IMR-90 (cell line): ENCODE data around the gene CST11. TPM values are rescaled to one million over a fixed set of nuclear protein-coding genes. Genes with fewer than 3 reads are reported as not detected.

Experiments
- ATAC-seq: fragments of 200-7000 bp; cut with Tn5 transposase; 2 replicates; pipeline ENCODE4 v1.9.1; 2020; ENCODE audit warnings: low read depth, mild to moderate bottlenecking, moderate library complexity
- BruUV-seq: library from RNA; stranded (reverse); fragments of 400-500 nt; replicated peaks from 2 replicates; lab custom pipeline; 2021; lab: Mats Ljungman, UMichigan
- CTCF ChIA-PET: fragments of 300-600 bp; formaldehyde crosslinking; extraction: SDS; loops from one replicate; lab custom pipeline; 2021; ENCODE audit warnings: antibody characterized with exemption; lab: Yijun Ruan, JAX
- POLR2A ChIA-PET: fragments of 300-600 bp; sonication (Branson Sonifier 250); formaldehyde crosslinking; loops from one replicate; lab custom pipeline; 2022; ENCODE audit warnings: antibody characterized with exemption; ENCODE audit not compliant: unreplicated experiment; lab: Charles Lee
- DNase-seq: peaks from one replicate; pipeline ENCODE4 v3.0.0; 2013
- H2AFZ ChIP-seq: replicated peaks from 2 replicates; pipeline ENCODE3; 2013; ENCODE audit warnings: low read length, mild to moderate bottlenecking; ENCODE audit not compliant: poor library complexity
- H2AK5ac ChIP-seq: 2 replicates; pipeline ENCODE4 v1.6.1; 2013; ENCODE audit warnings: low read depth, low read length, inconsistent platforms
- H2AK9ac ChIP-seq: replicated peaks from 2 replicates; pipeline ENCODE3; 2013; ENCODE audit warnings: mild to moderate bottlenecking, low read depth, low read length, moderate library complexity; ENCODE audit not compliant: poor library complexity
- H2BK120ac ChIP-seq: 2 replicates; pipeline ENCODE4 v1.6.1; 2013; ENCODE audit warnings: low read depth, low read length, inconsistent platforms
- H2BK15ac ChIP-seq: 3 replicates; pipeline ENCODE4 v1.6.1; 2013; ENCODE audit warnings: low read depth, low read length, inconsistent platforms
- H2BK20ac ChIP-seq: 2 replicates; pipeline ENCODE4 v1.6.1; 2013; ENCODE audit warnings: low read depth, mild to moderate bottlenecking, inconsistent platforms, low read length, moderate library complexity
- H2BK5ac ChIP-seq: 2 replicates; pipeline ENCODE4 v1.6.1; 2013; ENCODE audit warnings: mild to moderate bottlenecking, low read depth, low read length, inconsistent platforms; ENCODE audit not compliant: poor library complexity, severe bottlenecking
- H3K14ac ChIP-seq: replicated peaks from 2 replicates; pipeline ENCODE4 v1.6.1; 2013; ENCODE audit warnings: low read depth, low read length, inconsistent platforms
- H3K18ac ChIP-seq: 2 replicates; pipeline ENCODE4 v1.6.1; 2013; ENCODE audit warnings: low read depth, low read length, control low read depth
- H3K23ac ChIP-seq: 2 replicates; pipeline ENCODE4 v1.6.1; 2013; ENCODE audit warnings: low read depth, low read length, inconsistent platforms
- H3K27ac ChIP-seq: 2 replicates; pipeline ENCODE4 v1.5.1; 2013; ENCODE audit warnings: mild to moderate bottlenecking, control low read depth, low read length; ENCODE audit not compliant: insufficient read depth
- H3K27me3 ChIP-seq: 2 replicates; pipeline ENCODE4 v1.6.1; 2013; ENCODE audit warnings: low read length; ENCODE audit not compliant: control insufficient read depth, insufficient read depth
- H3K36me3 ChIP-seq: 2 replicates; pipeline ENCODE4 v1.6.1; 2013; ENCODE audit warnings: low read length, mixed read lengths; ENCODE audit not compliant: control insufficient read depth, insufficient read depth
- H3K4ac ChIP-seq: 2 replicates; pipeline ENCODE4 v1.6.1; 2013; ENCODE audit warnings: low read depth, low read length, inconsistent platforms
- H3K4me1 ChIP-seq: 2 replicates; pipeline ENCODE4 v1.6.1; 2013; ENCODE audit warnings: low read length, mixed read lengths; ENCODE audit not compliant: control insufficient read depth, insufficient read depth
- H3K4me2 ChIP-seq: 2 replicates; pipeline ENCODE4 v1.6.1; 2013; ENCODE audit warnings: low read depth, mild to moderate bottlenecking, control low read depth, low read length, moderate library complexity
- H3K4me3 ChIP-seq: 2 replicates; pipeline ENCODE4 v1.5.1; 2013; ENCODE audit warnings: low read depth, mild to moderate bottlenecking, control low read depth, low read length, moderate library complexity; ENCODE audit not compliant: insufficient read depth
- H3K56ac ChIP-seq: 2 replicates; pipeline ENCODE4 v1.6.1; 2013; ENCODE audit warnings: low read length, inconsistent platforms; ENCODE audit not compliant: insufficient read depth; ENCODE audit errors: extremely low read depth
- H3K79me1 ChIP-seq, 2 experiments: 2 replicates each; pipeline ENCODE4 v1.6.1; 2013; ENCODE audit warnings: low read length in 2 of 2, inconsistent platforms in 1 of 2, low read depth in 1 of 2
- H3K9ac ChIP-seq: 2 replicates; pipeline ENCODE4 v1.6.1; 2013; ENCODE audit warnings: low read depth, low read length, control low read depth
- H3K9me1 ChIP-seq: 2 replicates; pipeline ENCODE4 v1.6.1; 2013; ENCODE audit warnings: low read length, inconsistent platforms; ENCODE audit not compliant: insufficient read depth
- H3K9me3 ChIP-seq: 2 replicates; pipeline ENCODE4 v1.6.1; 2013; ENCODE audit warnings: low read length; ENCODE audit not compliant: control insufficient read depth, insufficient read depth
- H4K20me1 ChIP-seq: 2 replicates; pipeline ENCODE4 v1.6.1; 2013; ENCODE audit warnings: low read length, inconsistent platforms; ENCODE audit not compliant: insufficient read depth
- H4K5ac ChIP-seq: 2 replicates; pipeline ENCODE4 v1.6.1; 2013; ENCODE audit warnings: mild to moderate bottlenecking, low read depth, low read length, control low read depth
- H4K8ac ChIP-seq, 2 experiments: 2 replicates each; pipeline ENCODE4 v1.6.1; 2013; ENCODE audit warnings: low read depth in 2 of 2, low read length in 2 of 2, control low read depth in 1 of 2, inconsistent platforms in 1 of 2
- H4K91ac ChIP-seq: 2 replicates; pipeline ENCODE4 v1.6.1; 2013; ENCODE audit warnings: low read depth, low read length, inconsistent platforms; ENCODE audit not compliant: insufficient read depth
- BHLHE40 ChIP-seq: fragments of 150-350 bp; IDR thresholded peaks from 2 replicates; pipeline ENCODE4 v1.6.1; 2016; ENCODE audit warnings: mild to moderate bottlenecking, low read depth, low read length
- CEBPB ChIP-seq: IDR thresholded peaks from 2 replicates; pipeline ENCODE4 v1.6.1; 2012; ENCODE audit warnings: low read depth, low read length, improper control_type of control experiment
- CHD1 ChIP-seq: IDR thresholded peaks from 2 replicates; pipeline ENCODE4 v1.6.1; 2012; ENCODE audit warnings: low read depth, low read length, improper control_type of control experiment
- FOS ChIP-seq: fragments of 150-350 bp; IDR thresholded peaks from 2 replicates; pipeline ENCODE4 v1.6.1; 2016; ENCODE audit warnings: low read depth, low read length
- MAFK ChIP-seq: IDR thresholded peaks from 2 replicates; pipeline ENCODE4 v1.6.1; 2012; ENCODE audit warnings: low read depth, low read length, improper control_type of control experiment
- MAZ ChIP-seq: IDR thresholded peaks from 2 replicates; pipeline ENCODE4 v1.6.1; 2012; ENCODE audit warnings: low read depth, mild to moderate bottlenecking, low read length, improper control_type of control experiment, moderate library complexity, borderline replicate concordance
- MXI1 ChIP-seq: IDR thresholded peaks from 2 replicates; pipeline ENCODE4 v1.6.1; 2012; ENCODE audit warnings: low read depth, mild to moderate bottlenecking, low read length, moderate library complexity, borderline replicate concordance
- NFE2L2 ChIP-seq: fragments of 150-350 bp; IDR thresholded peaks from 2 replicates; pipeline ENCODE4 v1.6.1; 2016; ENCODE audit warnings: low read depth, mild to moderate bottlenecking, low read length
- POLR2A ChIP-seq: IDR thresholded peaks from 2 replicates; pipeline ENCODE4 v1.6.1; 2012; ENCODE audit warnings: mild to moderate bottlenecking, low read depth, low read length
- RAD21 ChIP-seq: IDR thresholded peaks from 2 replicates; pipeline ENCODE4 v1.6.1; 2012; ENCODE audit warnings: low read length, improper control_type of control experiment
- RCOR1 ChIP-seq: IDR thresholded peaks from 2 replicates; pipeline ENCODE4 v1.6.1; 2012; ENCODE audit warnings: mild to moderate bottlenecking, low read length, improper control_type of control experiment; ENCODE audit not compliant: insufficient replicate concordance
- RFX5 ChIP-seq: IDR thresholded peaks from 2 replicates; pipeline ENCODE4 v1.8.0; 2012; ENCODE audit warnings: low read depth, mild to moderate bottlenecking, low read length, moderate library complexity
- SMC3 ChIP-seq: fragments of 150-350 bp; IDR thresholded peaks from 2 replicates; pipeline ENCODE4 v1.6.1; 2016; ENCODE audit warnings: low read depth, mild to moderate bottlenecking, antibody characterized with exemption, low read length, moderate library complexity
- WGBS, 2 experiments: methylation state at CpG; one replicate each; pipeline versions ENCODE4 v1.1.5 to v1.1.7; 2013; ENCODE audit warnings: missing lambda C conversion rate in 2 of 2; ENCODE audit not compliant: insufficient read length in 1 of 2; ENCODE audit errors: extremely low coverage in 2 of 2; 5-methylcytosine and 5-hydroxymethylcytosine counted together
- dilution Hi-C: fragments of 300-500 bp; cut with HindIII; formaldehyde crosslinking; loops from one replicate; pipeline ENCODE4 v1.14.3; 2018; ENCODE audit warnings: low sequenced_read_pairs; ENCODE audit not compliant: unreplicated experiment
- in situ Hi-C: fragments of 300-500 bp; cut with MboI; formaldehyde crosslinking; loops from 3 replicates; pipeline ENCODE4 v1.14.3; 2019; ENCODE audit warnings: low sequenced_read_pairs, inconsistent platforms, mixed read lengths
- intact Hi-C: fragments of 100-400 bp; cut with micrococcal nuclease; formaldehyde crosslinking; loops from 2 replicates; pipeline ENCODE4 v1.10.0; 2022
- polyA plus RNA-seq, 3 experiments: library from polyadenylated mRNA; depleted of rRNA; stranded (reverse); fragments of >200 nt; gene quantifications; 2 replicates each; pipeline ENCODE4 v1.2.3, GENCODE V29; 2012; ENCODE audit warnings: low replicate concordance in 1 of 3
- total RNA-seq: library from RNA; depleted of rRNA; stranded (reverse); fragments of >200 nt; gene quantifications from 2 replicates; pipeline ENCODE4 v1.2.3, GENCODE V29; 2012
- TF ChIP-seq, protein P1 (sequence below): fragments of 150-350 bp; IDR thresholded peaks from 2 replicates; pipeline ENCODE4 v1.6.1; 2016; ENCODE audit warnings: low read depth, mild to moderate bottlenecking, low read length, moderate library complexity, borderline replicate concordance
- TF ChIP-seq, protein P2 (sequence below): fragments of 150-350 bp; IDR thresholded peaks from 2 replicates; pipeline ENCODE4 v1.6.1; 2017; ENCODE audit warnings: mild to moderate bottlenecking, antibody characterized with exemption, low read length, low read depth
- TF ChIP-seq, protein P3 (sequence below): conservative IDR thresholded peaks from 2 replicates; pipeline ENCODE4 v1.5.1; 2012; ENCODE audit warnings: mild to moderate bottlenecking, low read depth, low read length, improper control_type of control experiment

CST11 gene
- total and polyA plus RNA-seq, 2 of the 4 experiments (the other 2 are of a cell fraction), result not detected

DNA sequence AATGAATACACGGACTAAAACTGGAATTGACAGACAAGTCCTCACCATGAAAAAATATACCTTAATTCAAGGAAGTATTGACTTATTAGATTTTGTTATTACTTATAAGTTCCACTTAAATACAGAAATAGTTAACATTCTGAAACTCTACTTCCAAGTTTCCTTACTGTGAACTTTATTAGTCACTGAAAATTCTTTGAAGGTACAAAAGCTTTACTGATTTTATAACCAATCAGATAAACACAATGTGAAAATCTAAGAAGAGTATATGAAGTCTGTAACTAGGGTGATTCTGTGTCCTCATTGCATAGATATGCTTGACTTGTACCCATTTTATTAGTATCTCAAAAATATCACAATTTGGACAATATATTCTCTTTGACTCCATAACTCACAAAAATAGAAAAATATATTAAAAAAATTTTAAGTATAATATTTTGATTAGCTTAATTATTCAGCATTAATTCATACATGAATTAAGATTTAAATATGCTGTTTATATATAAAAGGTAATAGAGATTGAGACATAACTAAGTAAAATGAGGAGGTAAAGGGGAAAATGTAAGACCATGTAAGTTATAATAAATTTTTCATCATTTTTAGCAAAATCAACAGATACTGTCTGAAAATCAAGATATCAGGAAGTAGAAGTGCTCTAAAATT, 38.0 kb downstream of the CST11 start:
- Histone ChIP-seq H3K9me3 (no peaks in the 10 kb centered on the region), H3K18ac (no peak overlapping the region), H3K56ac (no peak overlapping the region), H3K9me1 (0 out of 2 replicates have a peak, but pooled peaks cover 4% of the 10 kb centered on the region), H2AK9ac (no peak overlapping the region), H3K23ac (no peak overlapping the region), H3K27me3 (no peaks in the 10 kb centered on the region), H3K79me1 (peaks cover 9 to 49% of the 10 kb centered on the region in 2 experiments), H3K4me3 (no peak overlapping the region), H2BK15ac (no peak overlapping the region), H4K5ac (no peak overlapping the region), H3K4ac (no peak overlapping the region), H2BK5ac (no peak overlapping the region), H3K9ac (no peak overlapping the region), H3K27ac (no peak overlapping the region), H4K8ac (no peak overlapping the region), H2AFZ (no peak overlapping the region), H2BK120ac (no peak overlapping the region), H2BK20ac (no peak overlapping the region), H4K20me1 (peaks cover 35% of the 10 kb centered on the region), H3K4me2 (no peak overlapping the region), H3K14ac (no peak overlapping the region), H3K4me1 (peaks cover 8% of the 10 kb centered on the region), H3K36me3 (no peaks in the 10 kb centered on the region), H4K91ac (no peak overlapping the region), H2AK5ac (no peak overlapping the region)
- no TSS peak for BruUV-seq
- DNase-seq (no peak), ATAC-seq (no peak)
- dilution Hi-C loops (no loop called here), intact Hi-C loops (no loop called here), in situ Hi-C loops (no loop called here)
- ChIA-PET POLR2A (no interaction called here), CTCF (no interaction called here)
- TF ChIP-seq FOS (no peak), CHD1 (no peak), BHLHE40 (no peak), RAD21 (no peak), SMC3 (no peak), RFX5 (no peak), RCOR1 (no peak), NFE2L2 (no peak), POLR2A (no peak), CEBPB (no peak), MXI1 (no peak), MAFK (no peak), MAZ (no peak)
- TF ChIP-seq, protein P1, sequence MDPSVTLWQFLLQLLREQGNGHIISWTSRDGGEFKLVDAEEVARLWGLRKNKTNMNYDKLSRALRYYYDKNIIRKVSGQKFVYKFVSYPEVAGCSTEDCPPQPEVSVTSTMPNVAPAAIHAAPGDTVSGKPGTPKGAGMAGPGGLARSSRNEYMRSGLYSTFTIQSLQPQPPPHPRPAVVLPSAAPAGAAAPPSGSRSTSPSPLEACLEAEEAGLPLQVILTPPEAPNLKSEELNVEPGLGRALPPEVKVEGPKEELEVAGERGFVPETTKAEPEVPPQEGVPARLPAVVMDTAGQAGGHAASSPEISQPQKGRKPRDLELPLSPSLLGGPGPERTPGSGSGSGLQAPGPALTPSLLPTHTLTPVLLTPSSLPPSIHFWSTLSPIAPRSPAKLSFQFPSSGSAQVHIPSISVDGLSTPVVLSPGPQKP, result no peak
- TF ChIP-seq, protein P2, sequence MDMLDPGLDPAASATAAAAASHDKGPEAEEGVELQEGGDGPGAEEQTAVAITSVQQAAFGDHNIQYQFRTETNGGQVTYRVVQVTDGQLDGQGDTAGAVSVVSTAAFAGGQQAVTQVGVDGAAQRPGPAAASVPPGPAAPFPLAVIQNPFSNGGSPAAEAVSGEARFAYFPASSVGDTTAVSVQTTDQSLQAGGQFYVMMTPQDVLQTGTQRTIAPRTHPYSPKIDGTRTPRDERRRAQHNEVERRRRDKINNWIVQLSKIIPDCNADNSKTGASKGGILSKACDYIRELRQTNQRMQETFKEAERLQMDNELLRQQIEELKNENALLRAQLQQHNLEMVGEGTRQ, result no peak
- TF ChIP-seq, protein P3, sequence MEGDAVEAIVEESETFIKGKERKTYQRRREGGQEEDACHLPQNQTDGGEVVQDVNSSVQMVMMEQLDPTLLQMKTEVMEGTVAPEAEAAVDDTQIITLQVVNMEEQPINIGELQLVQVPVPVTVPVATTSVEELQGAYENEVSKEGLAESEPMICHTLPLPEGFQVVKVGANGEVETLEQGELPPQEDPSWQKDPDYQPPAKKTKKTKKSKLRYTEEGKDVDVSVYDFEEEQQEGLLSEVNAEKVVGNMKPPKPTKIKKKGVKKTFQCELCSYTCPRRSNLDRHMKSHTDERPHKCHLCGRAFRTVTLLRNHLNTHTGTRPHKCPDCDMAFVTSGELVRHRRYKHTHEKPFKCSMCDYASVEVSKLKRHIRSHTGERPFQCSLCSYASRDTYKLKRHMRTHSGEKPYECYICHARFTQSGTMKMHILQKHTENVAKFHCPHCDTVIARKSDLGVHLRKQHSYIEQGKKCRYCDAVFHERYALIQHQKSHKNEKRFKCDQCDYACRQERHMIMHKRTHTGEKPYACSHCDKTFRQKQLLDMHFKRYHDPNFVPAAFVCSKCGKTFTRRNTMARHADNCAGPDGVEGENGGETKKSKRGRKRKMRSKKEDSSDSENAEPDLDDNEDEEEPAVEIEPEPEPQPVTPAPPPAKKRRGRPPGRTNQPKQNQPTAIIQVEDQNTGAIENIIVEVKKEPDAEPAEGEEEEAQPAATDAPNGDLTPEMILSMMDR, result no peak
- no CpG with 5 or more reads among the region's 1 CpG for WGBS, 2 experiments
